LNCaP clone FGC (cell line): ENCODE results near the gene DPY19L2.
"Not testable (repeated sequence)": the region's sequence is repeated elsewhere in the genome, so short reads cannot be mapped to it uniquely, and the experiment has no call there.

Experiments used
- DNase-seq: peaks from one replicate; pipeline ENCODE4 v3.0.0-alpha.2; 2011; ENCODE audit warnings: low read depth
- H3K4me3 ChIP-seq: 2 replicates; pipeline ENCODE4 v1.5.1; 2011; ENCODE audit warnings: mild to moderate bottlenecking, low read depth, low read length, control low read depth
- CTCF ChIP-seq: IDR thresholded peaks from 2 replicates; pipeline ENCODE4 v1.5.1; 2012; ENCODE audit warnings: mild to moderate bottlenecking; ENCODE audit not compliant: control insufficient read depth, insufficient read depth; ENCODE audit errors: extremely low read depth

DPY19L2 gene

GRCh38 chr12:63577631-63578030, 90.7 kb downstream of the DPY19L2 start:
- H3K4me3 ChIP-seq, DNase-seq: not testable (repeated sequence)

- not testable (repeated sequence) for DNase-seq, H3K4me3 ChIP-seq
Observed at GRCh38 chr12:63572038-63572437, 96.3 kb downstream of the DPY19L2 start.

- DNase-seq, H3K4me3 ChIP-seq: not testable (repeated sequence)
Observed at GRCh38 chr12:63558445-63558844, 109.8 kb downstream of the DPY19L2 start.

GRCh38 chr12:63551397-63551796, 116.9 kb downstream of the DPY19L2 start:
- not testable (repeated sequence) for DNase-seq, H3K4me3 ChIP-seq

- not testable (repeated sequence) for DNase-seq, H3K4me3 ChIP-seq
Observed at GRCh38 chr12:63549034-63549433, 119.3 kb downstream of the DPY19L2 start.

- not testable (repeated sequence) for DNase-seq, H3K4me3 ChIP-seq
Observed at GRCh38 chr12:63545298-63545916, 122.9 kb downstream of the DPY19L2 start.

- not testable (repeated sequence) for H3K4me3 ChIP-seq, DNase-seq
Observed at GRCh38 chr12:63538656-63539055, 129.6 kb downstream of the DPY19L2 start.

GRCh38 chr12:63537838-63538237, 130.5 kb downstream of the DPY19L2 start:
- not testable (repeated sequence) for H3K4me3 ChIP-seq, DNase-seq

- DNase-seq, result not testable (repeated sequence)
Observed at GRCh38 chr12:63529641-63530040, 138.7 kb downstream of the DPY19L2 start.

GRCh38 chr12:63525831-63526230, 142.5 kb downstream of the DPY19L2 start:
- no peak overlapping the region for H3K4me3 ChIP-seq
- DNase-seq, result no peak
- TF ChIP-seq CTCF, result no peak

More at GRCh38 chr12:63529641-63530040, 138.7 kb downstream of the DPY19L2 start:
- not testable (repeated sequence) for H3K4me3 ChIP-seq

GRCh38 chr12:63521706-63522105, 146.6 kb downstream of the DPY19L2 start:
- no peak for DNase-seq

More at GRCh38 chr12:63521706-63522105, 146.6 kb downstream of the DPY19L2 start:
- H3K4me3 ChIP-seq, result no peak overlapping the region
- TF ChIP-seq CTCF, result no peak
